GM18519 (cell line): Measurements from ENCODE around the gene DDX17.

Source experiments
- ATAC-seq: cut with Tn5 transposase; IDR thresholded peaks from one replicate; pipeline ENCODE4 v1.9.1; 2021; ENCODE audit warnings: mild to moderate bottlenecking, moderate library complexity; ENCODE audit not compliant: unreplicated experiment, low FRiP score

The DDX17 gene

GRCh38 chr22:38451404-38451803 is 54.7 kb downstream of the DDX17 start:
- ATAC-seq, result no peak

DNA sequence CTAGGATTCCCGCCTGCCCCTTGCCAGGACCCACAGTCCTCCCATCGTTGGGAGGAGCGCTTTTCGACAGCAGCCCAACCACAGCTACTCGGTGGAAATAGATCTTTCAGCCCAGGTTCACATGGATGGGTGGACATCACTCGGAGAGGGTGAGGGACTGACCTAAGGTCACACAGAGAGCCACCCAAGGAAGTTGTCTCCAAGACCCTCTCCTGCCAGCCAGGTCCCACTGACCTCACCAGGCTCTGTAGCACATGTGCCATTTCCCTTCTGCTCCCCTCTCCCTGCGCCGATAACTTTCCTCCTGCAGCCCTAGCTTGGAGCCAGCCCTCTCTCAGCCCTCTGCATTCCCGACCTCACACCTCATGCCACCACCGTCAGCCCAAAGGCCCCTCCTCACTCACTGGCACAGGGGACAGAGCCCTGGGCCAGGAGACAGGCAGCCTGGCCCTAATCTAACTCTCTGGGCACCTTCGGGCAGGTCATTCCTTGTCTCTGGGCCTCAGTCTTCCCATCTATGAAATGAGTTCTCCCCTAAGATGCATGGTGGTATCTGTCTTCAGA is 55.8 kb downstream of the DDX17 start:
- ATAC-seq, result no peak

GRCh38 chr22:38449776-38450175 is 56.3 kb downstream of the DDX17 start:
- ATAC-seq, result no peak

DNA sequence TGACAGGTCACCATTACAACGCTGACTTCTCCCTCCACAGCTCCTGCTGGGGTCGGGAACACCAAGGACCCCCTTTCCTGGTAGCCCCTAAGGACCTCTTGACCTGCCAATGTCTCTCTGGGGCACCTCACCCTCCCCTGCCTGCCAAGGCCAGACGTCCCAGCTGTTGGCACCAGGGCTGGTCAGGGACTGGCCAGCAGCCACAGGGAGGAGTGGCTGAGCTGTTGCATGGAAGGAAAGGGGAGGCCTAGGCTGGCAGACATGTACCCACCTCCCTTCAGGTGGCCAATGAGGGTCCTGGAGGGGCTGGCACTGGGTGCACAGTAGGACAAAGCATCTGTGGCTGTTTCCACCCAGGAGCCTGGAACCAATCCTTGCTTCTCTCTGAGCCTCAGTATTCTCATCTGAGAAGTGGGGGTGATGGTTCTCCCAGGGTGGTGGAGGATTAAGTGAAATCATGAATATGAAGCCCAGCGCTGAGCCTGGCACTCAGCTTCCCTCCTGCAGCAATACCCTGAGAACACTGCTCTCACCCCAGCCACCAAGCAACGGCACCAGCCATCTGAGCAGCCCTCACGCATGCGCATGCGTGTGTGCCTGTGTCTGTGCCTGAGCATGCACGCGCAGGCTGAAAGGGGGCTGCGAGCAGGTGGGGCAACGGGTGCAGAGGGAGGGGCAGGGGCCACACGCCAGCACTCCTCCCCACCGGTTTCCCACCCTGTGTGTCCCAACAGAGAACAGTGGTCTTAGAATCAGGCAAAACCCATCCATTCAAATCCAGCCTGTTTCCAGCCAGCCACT is 57.0 kb downstream of the DDX17 start:
- ATAC-seq, result no peak

DNA sequence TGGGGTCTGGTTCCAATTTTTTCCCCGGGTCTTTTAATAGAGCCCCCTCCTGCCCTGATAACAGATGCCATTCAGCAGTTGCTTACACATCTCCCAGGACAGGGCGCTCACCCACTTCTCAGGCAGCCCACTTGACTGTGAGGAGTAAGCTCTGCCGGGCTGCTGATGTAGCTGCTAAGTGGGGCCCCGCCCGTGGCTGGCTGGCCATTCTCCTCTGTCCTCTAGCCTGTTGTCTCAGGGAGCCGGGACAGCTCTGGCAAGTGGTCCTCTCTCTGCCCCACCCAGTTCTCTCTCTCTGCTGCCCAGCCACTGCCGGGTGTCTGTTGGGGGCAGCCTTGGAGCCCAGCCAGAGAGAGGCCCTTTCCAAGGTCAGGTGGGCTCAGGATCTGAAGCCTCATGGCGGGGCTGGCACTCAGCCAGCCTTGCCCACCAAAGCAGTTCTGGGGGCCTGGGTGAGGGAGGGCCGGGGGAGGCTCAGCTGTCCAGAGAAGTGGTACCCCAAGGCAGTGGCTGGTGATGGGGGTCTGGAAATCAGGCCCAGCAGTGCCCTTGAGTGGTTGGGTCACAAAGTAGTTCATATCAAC is 60.0 kb downstream of the DDX17 start:
- ATAC-seq, result no peak

DNA sequence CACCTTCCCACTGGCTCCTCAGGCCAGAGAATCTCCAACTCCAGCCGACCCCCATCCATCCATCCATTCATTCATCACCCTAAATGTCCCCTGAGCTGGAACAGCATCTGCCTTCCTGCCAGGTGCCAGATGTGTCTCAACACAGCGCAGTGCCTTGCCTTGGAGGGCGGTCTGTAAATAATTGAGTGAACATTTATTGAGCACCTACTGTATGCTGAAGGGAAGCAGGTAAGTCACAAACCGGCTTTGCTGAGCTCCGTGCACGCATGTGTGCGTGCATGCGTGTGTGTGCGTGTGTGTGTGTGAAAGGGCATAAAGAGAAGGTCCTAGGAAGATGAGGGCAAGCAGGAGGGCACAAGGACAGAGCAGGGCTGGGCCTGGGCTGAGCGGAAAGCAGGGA is 61.3 kb downstream of the DDX17 start:
- no peak for ATAC-seq

DNA sequence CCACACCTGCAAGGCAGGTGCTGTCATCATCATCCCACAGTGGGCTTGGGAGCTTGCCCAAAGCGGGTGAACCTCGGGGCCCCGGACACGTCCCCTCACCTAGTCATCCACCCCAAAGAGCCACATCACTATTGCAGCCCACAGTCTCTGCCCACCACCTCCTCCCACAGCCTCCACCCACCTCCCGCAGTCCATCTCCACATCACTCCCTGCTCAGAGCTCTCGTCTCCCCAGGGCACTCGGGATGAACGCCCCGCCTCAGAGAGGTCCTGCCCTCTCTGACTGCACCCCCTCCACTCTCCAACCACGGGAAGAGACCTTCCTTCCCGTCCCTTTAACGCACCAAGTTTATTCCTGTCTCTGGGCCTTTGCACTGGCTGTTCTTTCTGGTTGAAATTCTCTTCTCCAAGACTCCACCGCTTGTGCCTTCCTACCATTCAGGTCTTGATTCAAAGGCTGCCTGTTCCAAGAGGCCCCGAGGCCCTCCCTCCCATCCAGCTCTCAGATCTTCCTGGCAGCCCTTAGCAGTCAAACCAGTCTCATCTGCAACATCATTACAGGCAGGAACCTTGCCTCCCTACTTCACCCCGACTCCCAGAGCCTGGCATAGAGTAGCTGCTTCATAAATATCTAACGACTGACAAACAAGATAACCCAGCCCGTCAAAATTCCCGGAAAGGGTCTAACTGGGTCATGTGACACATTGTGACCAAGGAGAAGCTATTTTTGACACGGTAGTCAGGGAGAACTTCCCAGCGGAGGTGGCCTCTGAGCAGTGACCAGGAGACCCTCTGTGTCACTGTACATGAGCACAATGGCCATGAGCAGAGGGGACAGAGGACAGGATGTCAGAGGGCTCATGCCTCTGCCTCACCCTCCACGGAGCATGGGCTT is 62.2 kb downstream of the DDX17 start:
- ATAC-seq, result no peak

DNA sequence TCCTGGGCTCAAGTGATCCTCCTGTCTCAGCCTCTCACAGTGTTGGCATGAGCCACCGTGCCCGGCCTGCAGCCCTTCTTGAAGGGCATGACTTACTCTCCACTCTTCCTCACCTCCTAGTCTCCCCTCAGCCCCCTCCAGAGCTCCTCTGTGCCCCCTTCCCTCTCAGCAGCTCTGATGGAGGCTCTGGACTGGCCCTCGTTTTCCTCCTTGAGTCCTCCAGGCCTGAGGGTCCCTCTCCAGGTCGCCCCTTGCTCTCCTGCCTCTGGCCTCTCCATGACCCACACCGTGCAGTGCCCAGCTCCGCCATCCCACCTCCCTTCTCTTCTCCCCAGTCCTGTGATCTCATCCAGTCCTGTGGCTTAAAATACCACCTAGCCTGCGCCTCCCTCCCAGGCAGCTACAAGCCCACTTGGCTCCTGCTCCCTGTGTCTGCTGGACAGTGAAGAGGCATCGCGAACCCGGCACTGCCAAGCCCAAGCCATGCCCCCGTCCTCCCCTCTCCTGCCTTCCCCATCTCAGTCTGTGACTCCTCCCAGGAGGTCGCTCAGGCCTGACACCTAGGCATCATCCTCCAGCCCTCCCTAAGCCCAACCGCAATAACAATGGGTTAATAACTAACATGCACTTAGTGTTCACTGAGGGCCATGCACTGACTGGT is 63.0 kb downstream of the DDX17 start:
- ATAC-seq, result no peak

GRCh38 chr22:38441620-38442287 is 64.4 kb downstream of the DDX17 start:
- no peak for ATAC-seq

- no peak for ATAC-seq
Observed at GRCh38 chr22:38440747-38441350, 65.3 kb downstream of the DDX17 start.

DNA sequence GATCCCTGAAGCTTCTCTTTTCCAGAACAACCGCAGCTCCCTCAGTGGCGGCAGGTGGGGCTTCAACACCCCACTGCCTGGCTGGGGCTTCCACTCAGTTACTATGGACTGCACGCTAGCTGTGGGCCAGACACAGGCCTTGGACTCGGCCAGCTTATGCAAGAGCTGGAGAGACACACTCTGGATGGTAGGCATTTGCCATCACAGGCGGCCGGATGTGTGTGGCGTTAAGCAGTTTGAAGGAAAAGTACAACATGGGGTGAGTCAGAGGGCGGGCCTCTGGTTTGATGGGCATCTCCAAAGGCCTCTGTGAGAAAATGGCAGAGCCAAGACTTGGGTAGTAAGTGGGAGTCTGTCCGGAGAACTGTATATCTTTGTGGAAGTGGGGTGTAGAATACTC is 68.7 kb downstream of the DDX17 start:
- ATAC-seq, result no peak

GRCh38 chr22:38436629-38437395 is 69.3 kb downstream of the DDX17 start:
- no peak for ATAC-seq

- no peak for ATAC-seq
Observed at GRCh38 chr22:38435965-38436364, 70.1 kb downstream of the DDX17 start.

DNA sequence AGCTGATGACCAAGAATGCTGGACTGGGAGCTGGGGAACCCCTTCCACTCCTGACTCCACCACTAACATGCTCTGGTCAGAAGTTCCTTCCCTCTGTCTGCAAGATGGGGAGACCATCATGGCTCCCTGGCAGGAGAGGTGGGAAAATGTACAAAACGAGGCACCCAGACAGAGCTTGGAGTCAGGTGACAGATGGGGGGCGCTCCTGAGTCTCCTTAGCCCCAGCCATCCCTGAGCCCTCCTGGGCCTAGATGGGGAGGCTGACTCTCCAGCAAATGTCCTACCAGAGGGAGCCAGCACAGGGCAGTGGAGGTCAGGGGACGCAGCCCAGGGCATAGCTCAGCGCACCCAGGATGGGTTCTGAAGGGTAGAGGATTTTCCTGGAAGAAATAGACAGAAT is 71.1 kb downstream of the DDX17 start:
- no peak for ATAC-seq

GRCh38 chr22:38433871-38434270 is 72.2 kb downstream of the DDX17 start:
- no peak for ATAC-seq
